Colonic mucosa (tissue), 4 donors: Measurements from ENCODE around the gene HECW1. TPM values are rescaled to one million over a fixed set of nuclear protein-coding genes. Genes with fewer than 3 reads are reported as not detected.
"Not testable (repeated sequence)": the region's sequence is repeated elsewhere in the genome, so short reads cannot be mapped to it uniquely, and the experiment has no call there.

Experiments
- DNase-seq: peaks from one replicate; pipeline ENCODE4 v3.0.0-alpha.2; 2020
- H3K27ac ChIP-seq: fragments of 200-600 bp; one replicate; pipeline ENCODE4 v1.8.0; 2021
- H3K27me3 ChIP-seq: fragments of 200-600 bp; one replicate; pipeline ENCODE4 v1.8.0; 2021
- H3K36me3 ChIP-seq: fragments of 200-600 bp; one replicate; pipeline ENCODE4 v1.8.0; 2021
- H3K4me1 ChIP-seq: fragments of 200-600 bp; one replicate; pipeline ENCODE4 v1.8.0; 2021; ENCODE audit warnings: mild to moderate bottlenecking
- H3K4me3 ChIP-seq: fragments of 200-600 bp; one replicate; pipeline ENCODE4 v1.8.0; 2021
- H3K9ac ChIP-seq, 2 donors: one replicate each; pipeline ENCODE4 v1.7.0; 2013; ENCODE audit warnings: control low read depth in 2 of 2, low read depth in 2 of 2, low read length in 2 of 2
- H3K9me3 ChIP-seq: fragments of 200-600 bp; one replicate; pipeline ENCODE4 v1.8.0; 2021
- intact Hi-C: fragments of 100-400 bp; cut with DNase I; formaldehyde crosslinking; loops from one replicate; pipeline ENCODE4 v1.14.1; 2022
- total RNA-seq, 2 donors: library from RNA; stranded (reverse); fragmentation: NEBNext Ultra II Directional in 1 of 2; extraction: Animal tissue kit (Norgen Biotek cat#: 25700) in 1 of 2; gene quantifications; one replicate each; pipeline ENCODE4 v1.2.1, GENCODE V29; 2021
- TF ChIP-seq, protein P1 (sequence below): fragments of 200-600 bp; IDR thresholded peaks from one replicate; pipeline ENCODE4 v1.8.0; 2022; ENCODE audit warnings: antibody characterized with exemption, mild to moderate bottlenecking
- donor health status: healthy.
- donor health status: DM: no; HTN: no; CAD: no.
- donor health status: DM: no; HTN: no; CAD: no.

The HECW1 gene
- total RNA-seq, 2 donors from 2014 or later = 0.35 to 0.40 TPM

DNA sequence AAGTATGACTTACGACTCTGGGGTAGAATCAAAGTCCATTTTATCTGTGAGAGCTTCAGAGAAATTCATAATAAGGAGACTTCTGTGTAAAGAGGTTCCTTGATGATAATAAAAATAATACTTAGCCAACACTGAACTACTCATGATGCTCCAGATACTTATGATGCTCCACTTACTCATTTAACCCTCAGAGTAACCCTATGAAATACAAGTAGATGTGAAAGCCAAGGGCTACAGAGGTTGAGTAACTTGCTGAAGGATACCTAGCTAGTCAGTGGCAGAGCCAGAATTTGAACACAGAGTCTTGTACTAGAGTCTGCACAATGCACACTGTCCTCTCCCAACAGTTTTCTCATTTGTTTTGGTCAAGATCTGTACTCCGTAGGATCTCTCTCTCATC lies 89.5 kb downstream of the HECW1 start:
- TF ChIP-seq, protein P1, sequence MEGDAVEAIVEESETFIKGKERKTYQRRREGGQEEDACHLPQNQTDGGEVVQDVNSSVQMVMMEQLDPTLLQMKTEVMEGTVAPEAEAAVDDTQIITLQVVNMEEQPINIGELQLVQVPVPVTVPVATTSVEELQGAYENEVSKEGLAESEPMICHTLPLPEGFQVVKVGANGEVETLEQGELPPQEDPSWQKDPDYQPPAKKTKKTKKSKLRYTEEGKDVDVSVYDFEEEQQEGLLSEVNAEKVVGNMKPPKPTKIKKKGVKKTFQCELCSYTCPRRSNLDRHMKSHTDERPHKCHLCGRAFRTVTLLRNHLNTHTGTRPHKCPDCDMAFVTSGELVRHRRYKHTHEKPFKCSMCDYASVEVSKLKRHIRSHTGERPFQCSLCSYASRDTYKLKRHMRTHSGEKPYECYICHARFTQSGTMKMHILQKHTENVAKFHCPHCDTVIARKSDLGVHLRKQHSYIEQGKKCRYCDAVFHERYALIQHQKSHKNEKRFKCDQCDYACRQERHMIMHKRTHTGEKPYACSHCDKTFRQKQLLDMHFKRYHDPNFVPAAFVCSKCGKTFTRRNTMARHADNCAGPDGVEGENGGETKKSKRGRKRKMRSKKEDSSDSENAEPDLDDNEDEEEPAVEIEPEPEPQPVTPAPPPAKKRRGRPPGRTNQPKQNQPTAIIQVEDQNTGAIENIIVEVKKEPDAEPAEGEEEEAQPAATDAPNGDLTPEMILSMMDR = no peak
- DNase-seq = no peak
- H3K4me1 ChIP-seq = no peaks in the 10 kb centered on the region
- no peaks in the 10 kb centered on the region for H3K36me3 ChIP-seq
- H3K27me3 ChIP-seq = no peaks in the 10 kb centered on the region
- no peak overlapping the region for H3K9ac ChIP-seq
- intact Hi-C loops = no loop called here
- H3K9me3 ChIP-seq = no peaks in the 10 kb centered on the region
- H3K4me3 ChIP-seq = no peak overlapping the region
- no peak overlapping the region for H3K27ac ChIP-seq

DNA sequence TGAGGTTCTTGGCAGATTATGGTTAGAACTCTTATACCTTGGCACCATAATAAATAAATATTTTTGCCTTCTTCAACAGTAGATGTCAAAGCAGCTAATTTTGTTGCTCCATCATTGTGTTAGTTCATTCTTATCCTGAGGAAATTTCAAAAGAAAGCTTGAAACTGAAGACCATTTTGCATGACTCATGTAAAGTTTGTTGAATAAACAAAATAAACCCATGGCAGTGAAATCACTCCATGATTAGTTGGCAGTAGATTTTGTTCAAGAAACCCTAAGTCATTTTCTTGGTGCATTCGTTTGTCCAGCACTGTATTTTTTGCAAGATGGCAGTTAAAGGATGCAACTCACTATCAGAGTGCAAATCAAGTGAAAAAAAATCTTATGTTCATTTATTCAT lies 91.6 kb downstream of the HECW1 start:
- intact Hi-C loops = no loop called here
- no peak overlapping the region for H3K27ac ChIP-seq
- no peaks in the 10 kb centered on the region for H3K27me3 ChIP-seq
- H3K9me3 ChIP-seq = no peaks in the 10 kb centered on the region
- no peaks in the 10 kb centered on the region for H3K4me1 ChIP-seq
- no peak overlapping the region for H3K4me3 ChIP-seq
- H3K9ac ChIP-seq = no peak overlapping the region
- TF ChIP-seq, protein P1 = no peak
- no peak for DNase-seq
- no peaks in the 10 kb centered on the region for H3K36me3 ChIP-seq

DNA sequence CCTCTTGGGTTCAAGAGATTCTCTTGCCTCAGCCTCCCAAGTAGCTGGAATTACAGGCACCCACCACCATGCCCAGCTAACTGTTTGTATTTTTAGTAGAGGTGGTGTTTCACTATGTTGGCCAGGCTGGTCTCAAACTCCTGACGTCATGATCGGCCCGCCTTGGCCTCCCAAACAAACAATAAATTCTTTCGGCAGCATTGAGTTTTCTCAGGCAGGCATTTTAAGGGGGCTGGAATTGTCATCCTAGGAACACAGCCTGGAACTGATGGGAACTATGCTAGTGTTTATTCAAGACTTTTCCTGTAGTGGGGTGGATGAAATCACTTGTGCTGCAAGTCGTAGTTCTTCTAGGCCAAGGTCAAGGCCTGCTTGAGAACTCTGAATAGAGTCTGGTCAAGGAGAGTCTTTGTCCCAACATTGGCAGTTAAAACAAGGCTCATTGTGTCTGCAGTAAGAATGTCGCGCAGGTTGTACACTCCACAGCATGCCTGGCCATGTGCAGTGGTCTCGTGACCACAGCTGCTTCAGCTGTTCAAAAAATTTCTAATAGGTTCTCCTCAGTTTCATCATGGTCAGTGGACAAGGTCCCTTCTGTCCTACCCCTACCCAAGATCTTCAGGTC lies 92.8 kb downstream of the HECW1 start:
- TF ChIP-seq, protein P1 = no peak
- H3K27me3 ChIP-seq = no peaks in the 10 kb centered on the region
- H3K9ac ChIP-seq = no peak overlapping the region
- H3K4me3 ChIP-seq = no peak overlapping the region
- no peak overlapping the region for H3K27ac ChIP-seq
- H3K4me1 ChIP-seq = no peaks in the 10 kb centered on the region
- H3K36me3 ChIP-seq = no peaks in the 10 kb centered on the region
- intact Hi-C loops = no loop called here
- H3K9me3 ChIP-seq = no peaks in the 10 kb centered on the region
- no peak for DNase-seq

DNA sequence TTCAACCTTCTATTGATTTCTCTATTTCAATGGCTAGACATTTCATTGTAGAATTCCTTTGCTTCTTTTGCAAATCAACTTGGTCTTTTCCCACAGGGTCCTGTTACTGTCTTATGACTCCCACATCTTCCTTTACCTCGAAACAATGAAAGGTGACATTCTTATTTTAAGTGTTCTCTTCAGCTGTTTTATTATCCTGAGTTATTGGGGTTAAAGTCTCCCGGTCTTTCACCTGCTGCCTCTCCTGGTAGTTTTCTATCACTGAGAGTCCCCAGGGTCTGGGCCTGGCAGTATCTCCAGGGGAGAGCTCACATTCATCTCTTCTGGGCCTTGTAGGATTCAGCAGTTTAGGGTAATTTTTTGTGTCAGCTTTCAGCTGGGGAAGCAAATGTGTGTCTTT lies 95.8 kb downstream of the HECW1 start:
- TF ChIP-seq, protein P1 = no peak
- H3K9me3 ChIP-seq = no peaks in the 10 kb centered on the region
- no peak for DNase-seq
- no peak overlapping the region for H3K9ac ChIP-seq
- H3K27ac ChIP-seq = no peak overlapping the region
- H3K36me3 ChIP-seq = no peaks in the 10 kb centered on the region
- no peaks in the 10 kb centered on the region for H3K4me1 ChIP-seq
- H3K4me3 ChIP-seq = no peak overlapping the region
- intact Hi-C loops = no loop called here
- no peaks in the 10 kb centered on the region for H3K27me3 ChIP-seq

DNA sequence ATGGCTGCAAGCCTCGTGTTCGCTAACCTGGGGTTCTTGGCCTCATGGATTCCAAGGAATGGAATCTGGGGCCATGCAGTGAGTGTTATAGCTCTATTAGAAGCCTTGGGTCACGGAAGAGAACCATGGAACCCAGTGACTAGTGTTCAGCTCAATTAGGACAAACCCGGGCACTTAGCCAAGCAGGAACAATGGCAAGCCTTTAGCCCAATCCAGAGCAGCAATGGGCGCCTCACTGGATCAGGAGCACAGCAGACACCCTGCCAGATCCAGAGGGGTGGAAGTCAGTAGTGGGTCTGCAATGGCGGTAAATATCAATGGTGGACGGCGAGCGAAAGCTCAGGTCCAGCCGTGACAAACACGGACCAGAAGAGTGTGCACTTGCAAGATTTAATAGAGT lies 98.1 kb downstream of the HECW1 start:
- DNase-seq, H3K27me3 ChIP-seq, H3K27ac ChIP-seq, H3K9me3 ChIP-seq, H3K4me1 ChIP-seq, H3K4me3 ChIP-seq, intact Hi-C loops, H3K9ac ChIP-seq, H3K36me3 ChIP-seq: not testable (repeated sequence)

DNA sequence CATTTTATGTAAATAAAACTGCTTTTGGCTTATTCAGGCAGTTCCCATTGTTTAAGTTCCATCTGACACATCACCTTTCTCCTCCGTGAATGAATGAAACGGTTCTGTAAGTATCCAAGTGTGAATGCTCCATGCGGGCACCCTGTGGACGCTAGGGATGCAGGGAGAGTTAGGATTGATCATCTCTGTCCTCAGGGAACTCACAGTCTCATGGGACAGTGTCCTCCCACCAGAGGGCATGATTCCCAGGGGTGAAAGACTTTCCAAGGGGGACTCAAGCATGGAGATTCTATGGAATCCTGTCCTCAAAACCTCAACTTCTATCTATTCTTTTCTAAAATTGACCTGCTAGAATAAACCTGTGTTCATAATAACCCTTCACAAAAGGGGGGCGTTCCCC lies 98.8 kb downstream of the HECW1 start:
- H3K27ac ChIP-seq = no peak overlapping the region
- intact Hi-C loops = no loop called here

More for the DNA sequence above, 98.8 kb downstream of the HECW1 start:
- Histone ChIP-seq H3K4me1 (no peaks in the 10 kb centered on the region), H3K9me3 (no peaks in the 10 kb centered on the region), H3K27me3 (no peaks in the 10 kb centered on the region), H3K4me3 (no peak overlapping the region), H3K36me3 (no peaks in the 10 kb centered on the region), H3K9ac (no peak overlapping the region)
- TF ChIP-seq, protein P1 = no peak
- DNase-seq = no peak
